Limb (tissue), 2 donors: ENCODE measurements around the gene PAWR.
A peak's percentile ranks its signal among the peaks of the same experiment; 100 is the strongest.
"Not testable (repeated sequence)": the region's sequence is repeated elsewhere in the genome, so short reads cannot be mapped to it uniquely, and the experiment has no call there.

Experiments used
- DNase-seq, 2 donors: peaks; one replicate each; pipeline ENCODE4 v3.0.0-alpha.2; 2016; ENCODE audit errors: extremely low spot score in 2 of 2

Gene PAWR

GRCh38 chr12:79595273-79595672 is 95.5 kb downstream of the PAWR start:
- no peak for DNase-seq

DNA sequence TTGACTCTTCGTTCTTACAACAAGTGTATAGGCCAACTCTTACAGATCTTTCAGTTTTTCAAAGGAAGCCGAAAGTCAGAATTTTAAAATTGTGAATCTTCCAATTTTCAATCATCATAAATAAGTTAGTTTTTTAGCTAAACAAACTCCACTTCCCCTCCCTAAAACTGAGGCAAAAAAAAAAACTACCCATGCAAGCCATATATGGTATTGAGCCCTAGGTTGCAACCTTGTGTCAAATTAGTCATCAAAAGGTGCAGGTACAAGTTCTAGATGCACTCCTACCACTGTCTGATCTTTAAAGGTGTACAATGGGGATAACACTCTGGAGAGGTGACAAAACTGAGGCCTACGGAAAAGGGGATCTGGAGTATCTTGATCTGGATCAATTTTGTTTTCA is 97.9 kb downstream of the PAWR start:
- DNase-seq: no peak

GRCh38 chr12:79591988-79592387 is 98.8 kb downstream of the PAWR start:
- DNase-seq: no peak

DNA sequence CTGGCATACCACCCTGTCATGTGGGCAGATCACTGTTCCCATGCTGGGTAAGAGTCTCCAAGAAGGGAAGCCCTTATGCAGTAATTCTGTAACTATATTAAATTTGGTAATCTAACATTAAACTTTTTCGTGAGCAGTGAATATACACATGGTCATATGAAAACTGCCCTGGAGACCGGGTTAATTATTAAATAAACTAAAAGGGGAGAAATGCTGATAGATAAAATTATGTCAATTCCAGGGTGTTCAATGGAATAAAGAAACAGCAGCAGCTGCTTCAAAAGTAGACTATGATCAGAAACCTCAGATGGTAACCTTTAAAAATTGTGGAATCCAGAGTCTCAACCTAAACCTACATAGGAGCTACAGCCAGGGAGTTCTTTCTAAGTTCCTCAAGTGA is 100.0 kb downstream of the PAWR start:
- DNase-seq: no peak

DNA sequence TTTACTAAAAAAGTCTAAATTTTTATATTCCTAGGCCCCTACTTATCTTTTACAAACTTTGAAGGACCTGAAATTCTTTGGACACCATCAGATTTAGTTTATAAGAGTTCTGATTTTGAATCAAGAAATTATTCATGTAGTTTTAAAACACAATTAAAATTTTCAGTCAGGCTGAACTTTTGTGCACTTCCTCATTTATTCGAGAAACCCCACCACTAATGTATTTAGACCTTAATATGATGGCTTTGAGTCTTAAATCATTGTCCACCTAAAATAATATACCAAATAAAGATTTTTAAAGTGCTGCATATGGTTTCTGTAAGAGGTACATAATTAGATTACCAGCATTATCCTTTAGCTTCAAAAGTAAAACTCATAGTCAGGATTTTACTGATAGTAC is 103.4 kb downstream of the PAWR start:
- no peak for DNase-seq

- DNase-seq: no peak
Measured at GRCh38 chr12:79585147-79585546, 105.6 kb downstream of the PAWR start.

- DNase-seq: no peak
Measured at GRCh38 chr12:79573820-79574219, 116.9 kb downstream of the PAWR start.

GRCh38 chr12:79569679-79570078 is 121.1 kb downstream of the PAWR start:
- no peak for DNase-seq

GRCh38 chr12:79567175-79567563 is 123.6 kb downstream of the PAWR start:
- no peak for DNase-seq

DNA sequence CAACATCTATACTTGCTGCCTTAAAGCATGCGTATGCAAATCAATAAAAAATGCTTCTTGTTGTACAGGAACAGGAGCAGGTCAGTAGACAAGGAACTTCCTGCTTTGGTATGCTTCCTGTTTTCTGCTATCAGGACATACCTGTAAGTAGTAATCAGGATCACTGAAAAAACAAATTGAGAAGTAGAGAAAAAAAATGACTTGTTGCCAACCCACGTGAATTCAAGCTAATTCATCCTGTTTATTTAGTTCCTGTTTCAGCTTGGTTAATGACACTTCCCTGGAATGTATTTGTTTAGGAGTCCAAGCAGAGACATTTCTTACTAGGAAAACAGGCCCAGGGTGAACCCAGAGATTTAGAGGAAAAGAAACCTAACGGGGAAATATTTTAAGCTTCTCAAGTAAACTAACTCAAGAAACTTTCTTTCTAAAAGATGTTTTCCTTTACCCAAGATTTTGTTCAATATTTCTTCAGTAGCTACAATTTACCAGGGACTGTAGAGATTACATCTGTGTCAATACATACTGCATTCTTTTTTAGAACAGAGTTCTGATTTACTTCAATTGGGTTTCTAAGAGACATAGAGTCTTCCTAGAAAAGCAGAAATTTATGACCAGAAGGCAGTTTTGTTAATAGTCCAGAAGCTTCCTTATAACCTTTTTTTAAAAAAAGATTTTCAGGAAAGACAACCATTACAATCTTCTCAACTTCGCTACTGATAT is 124.2 kb downstream of the PAWR start:
- no peak for DNase-seq

GRCh38 chr12:79564727-79565350 is 125.9 kb downstream of the PAWR start:
- DNase-seq: not testable (repeated sequence)

DNA sequence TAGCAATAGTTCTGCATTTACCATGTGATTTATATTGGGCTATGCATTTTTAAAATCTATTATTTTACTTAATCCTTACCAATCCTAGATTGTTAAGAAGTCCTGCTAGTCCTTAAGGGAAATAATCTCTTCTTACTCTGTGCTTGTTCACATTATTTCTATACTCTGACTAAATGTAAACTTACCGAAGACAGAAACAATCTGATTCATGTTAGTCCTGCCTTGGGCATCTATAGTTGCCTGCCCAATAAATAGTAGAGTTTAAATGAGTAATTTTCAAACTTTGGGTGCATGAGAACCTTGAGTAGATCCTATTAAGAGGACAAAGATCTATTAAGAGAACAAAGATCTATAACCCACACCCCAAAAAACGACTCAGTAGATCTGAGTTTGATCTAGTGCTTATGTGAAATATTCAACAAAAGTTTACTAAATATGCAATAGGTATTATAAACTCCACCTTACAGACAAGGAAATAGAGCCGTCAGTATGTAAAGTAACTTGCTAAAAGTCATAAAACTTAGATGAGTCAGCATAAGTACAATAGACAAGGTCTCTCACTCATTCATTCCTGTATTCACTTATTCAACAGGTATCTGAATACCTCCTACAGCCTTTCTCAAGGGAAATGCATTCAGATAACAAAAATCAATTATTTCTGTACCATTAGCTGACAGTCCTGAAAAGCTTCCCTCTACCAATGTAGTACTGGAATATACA is 127.6 kb downstream of the PAWR start:
- no peak for DNase-seq

- DNase-seq: no peak
Measured at GRCh38 chr12:79561401-79562132, 129.2 kb downstream of the PAWR start.

- DNase-seq: no peak
Measured at GRCh38 chr12:79560225-79560889, 130.4 kb downstream of the PAWR start.

- DNase-seq: no peak
Measured at GRCh38 chr12:79559591-79559990, 131.2 kb downstream of the PAWR start.

GRCh38 chr12:79558924-79559469 is 131.8 kb downstream of the PAWR start:
- no peak for DNase-seq

DNA sequence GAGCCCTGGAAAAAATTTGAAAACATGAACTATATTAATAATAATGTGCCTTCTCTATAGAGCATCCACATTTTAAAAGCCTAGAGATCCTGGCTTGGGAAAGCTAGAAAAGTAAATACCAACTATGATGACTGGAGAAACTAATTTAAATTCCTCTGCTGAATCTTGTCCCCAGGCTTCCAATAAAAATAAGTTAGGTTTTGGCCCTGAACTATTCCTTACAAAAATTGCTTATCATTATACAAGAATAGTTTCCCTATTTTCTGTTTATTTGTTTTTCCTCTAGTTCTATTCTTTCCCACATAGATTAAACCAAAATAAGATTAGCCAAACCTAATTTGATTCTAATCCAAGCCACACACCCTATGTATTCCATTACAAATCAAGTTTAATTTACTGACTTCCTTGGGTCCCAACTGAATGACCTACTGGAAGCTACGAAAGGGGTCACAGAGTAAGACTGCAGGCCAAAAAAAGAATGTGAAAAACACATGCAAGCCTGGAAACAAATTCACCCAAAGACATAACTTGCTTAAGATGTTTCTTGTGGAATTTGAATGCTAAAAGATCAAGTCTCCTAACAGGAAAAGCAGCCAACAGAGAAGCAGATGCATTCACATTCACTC is 133.0 kb downstream of the PAWR start:
- peak in 1 of 2 donors; percentile 48 for DNase-seq

- peak in 1 of 2 donors; percentile 66 for DNase-seq
Measured at GRCh38 chr12:79555028-79555925, 135.5 kb downstream of the PAWR start.

DNA sequence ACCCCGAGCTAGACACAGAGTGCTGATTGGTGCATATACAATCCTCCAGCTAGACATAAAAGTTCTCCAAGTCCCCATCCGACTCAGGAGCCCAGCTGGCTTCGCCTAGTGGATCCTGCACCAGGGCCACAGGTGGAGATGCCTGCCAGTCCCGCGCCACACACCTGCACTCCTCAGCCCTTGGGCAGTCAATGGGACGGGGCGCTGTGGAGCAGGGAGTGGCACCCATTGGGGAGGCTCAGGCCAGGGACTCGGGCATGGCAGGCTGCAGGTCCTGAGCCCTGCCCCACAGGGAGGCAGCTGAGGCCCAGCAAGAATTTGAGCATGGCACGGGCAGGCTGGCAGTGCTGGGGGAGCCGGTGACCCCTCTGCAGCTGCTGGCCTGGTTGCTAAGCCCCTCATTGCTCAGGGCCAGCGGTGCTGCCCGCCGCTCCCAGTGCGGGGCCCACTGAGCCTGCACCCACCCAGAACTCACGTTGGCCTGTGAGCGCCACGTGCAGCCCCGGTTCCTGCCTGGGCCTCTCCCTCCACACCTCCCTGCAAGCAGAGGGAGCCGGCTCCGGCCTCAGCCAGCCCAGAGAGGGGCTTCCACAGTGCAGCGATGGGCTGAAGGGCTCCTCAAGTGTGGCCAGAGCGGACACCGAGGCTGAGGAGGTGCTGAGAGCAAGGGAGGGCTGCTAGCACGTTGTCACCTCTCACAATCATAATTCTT is 136.7 kb downstream of the PAWR start:
- DNase-seq: no peak
